HepG2 (cell line): ENCODE measurements around the gene AKAP3. TPM values are rescaled to one million over a fixed set of nuclear protein-coding genes. Genes with fewer than 3 reads are reported as not detected.

Experiments
- ATAC-seq: fragments of 200-7000 bp; cut with Tn5 transposase; 3 replicates; pipeline ENCODE4 v1.9.1; 2020; ENCODE audit warnings: mild to moderate bottlenecking, moderate library complexity
- BruUV-seq: library from RNA; stranded (reverse); fragments of 400-500 nt; replicated peaks from 2 replicates; lab custom pipeline; 2021; lab: Mats Ljungman, UMichigan
- CTCF ChIA-PET: fragments of 300-600 bp; formaldehyde crosslinking; extraction: SDS; loops from one replicate; lab custom pipeline; 2021; ENCODE audit warnings: low total read pairs, inconsistent platforms, low intra/inter-chr PET ratio; lab: Yijun Ruan, JAX
- POLR2A ChIA-PET: fragments of 350-600 bp; sonication (Branson Sonifier 250); formaldehyde crosslinking; loops from one replicate; lab custom pipeline; 2020; ENCODE audit warnings: antibody characterized with exemption, inconsistent platforms; lab: Yijun Ruan, JAX
- DNase-seq: peaks from one replicate; pipeline ENCODE4 v3.0.0-alpha.2; 2015; ENCODE audit warnings: low spot score
- FAIRE-seq: peaks from 3 replicates; lab custom pipeline; 2011; peaks lifted over from hg19 to GRCh38; lab: Jason Lieb, UNC
- H2AFZ ChIP-seq: one replicate; pipeline ENCODE4 v1.6.1; 2011; ENCODE audit warnings: low read length, inconsistent platforms
- H3K27ac ChIP-seq: fragments of 300-600 bp; 3 replicates; pipeline ENCODE4 v1.8.0; 2011; ENCODE audit warnings: mixed run types, mild to moderate bottlenecking, mixed read lengths, low read length, inconsistent platforms; ENCODE audit not compliant: insufficient read depth; ENCODE audit errors: extremely low read length
- H3K27me3 ChIP-seq, 2 experiments: fragments of 200-600 bp in 1 of 2; 2 replicates in 1 of 2; 3 replicates in 1 of 2; pipeline versions ENCODE4 v1.6.0 to v1.8.0; 2011; ENCODE audit warnings: low read length in 2 of 2, mild to moderate bottlenecking in 2 of 2, moderate library complexity in 2 of 2, inconsistent platforms in 1 of 2; ENCODE audit not compliant: insufficient read depth in 2 of 2, control insufficient read depth in 1 of 2
- H3K36me3 ChIP-seq, 2 experiments: fragments of 200-600 bp in 1 of 2; replicated peaks in 1 of 2; 2 replicates in 1 of 2; 3 replicates in 1 of 2; pipeline versions ENCODE4 v1.5.1 to v1.8.0; 2011; ENCODE audit warnings: low read length in 2 of 2, inconsistent platforms in 1 of 2; ENCODE audit not compliant: insufficient read depth in 2 of 2, control insufficient read depth in 1 of 2
- H3K4me1 ChIP-seq: 2 replicates; pipeline ENCODE4 v1.5.1; 2012; ENCODE audit warnings: low read length, inconsistent platforms; ENCODE audit not compliant: insufficient read depth
- H3K4me2 ChIP-seq: 2 replicates; pipeline ENCODE4 v1.6.0; 2011; ENCODE audit warnings: low read depth, low read length, inconsistent platforms
- H3K4me3 ChIP-seq, 3 experiments: fragments of 200-600 bp in 1 of 3; sonication (generic), shearing (Covaris generic) in 1 of 3; replicated peaks in 1 of 3; 2 replicates each; pipeline ENCODE4 v1.5.1; 2011 to 2016; ENCODE audit warnings: low read length in 3 of 3, inconsistent platforms in 2 of 3, low read depth in 2 of 3, mild to moderate bottlenecking in 2 of 3, control low read depth in 1 of 3, mixed read lengths in 1 of 3; ENCODE audit not compliant: insufficient read depth in 1 of 3
- H3K79me2 ChIP-seq: one replicate; pipeline ENCODE4 v1.6.1; 2011; ENCODE audit warnings: low read length, inconsistent platforms; ENCODE audit not compliant: insufficient read depth
- H3K9ac ChIP-seq: 2 replicates; pipeline ENCODE4 v1.6.0; 2011; ENCODE audit warnings: mild to moderate bottlenecking, low read depth, low read length, inconsistent platforms; ENCODE audit not compliant: insufficient read depth
- H3K9me3 ChIP-seq: 2 replicates; pipeline ENCODE4 v1.5.1; 2012; ENCODE audit warnings: mild to moderate bottlenecking, low read length
- H4K20me1 ChIP-seq: 2 replicates; pipeline ENCODE4 v1.6.0; 2011; ENCODE audit warnings: inconsistent platforms, mild to moderate bottlenecking, low read length, moderate library complexity; ENCODE audit not compliant: insufficient read depth
- ATAD3A ChIP-seq: sonication (generic); formaldehyde crosslinking; IDR thresholded peaks from 2 replicates; pipeline ENCODE4 v1.4.0; 2020; ENCODE audit warnings: missing genetic modification reagents
- BRF2 ChIP-seq: sonication (generic); formaldehyde crosslinking; IDR thresholded peaks from 2 replicates; pipeline ENCODE4 v1.8.1; 2022; ENCODE audit warnings: mild to moderate bottlenecking, missing genetic modification reagents
- CEBPG ChIP-seq: IDR thresholded peaks from 2 replicates; pipeline ENCODE4 v1.6.1; 2016
- JDP2 ChIP-seq: sonication (generic); formaldehyde crosslinking; IDR thresholded peaks from 2 replicates; pipeline ENCODE4 v1.8.1; 2022; ENCODE audit warnings: missing genetic modification reagents, borderline replicate concordance
- MTF2 ChIP-seq: sonication (generic); formaldehyde crosslinking; IDR thresholded peaks from 2 replicates; pipeline ENCODE4 v1.5.0; 2020; ENCODE audit warnings: missing genetic modification reagents, borderline replicate concordance
- SYNCRIP ChIP-seq: fragments of 200-400 bp; formaldehyde crosslinking; IDR thresholded peaks from 2 replicates; pipeline ENCODE4 v1.6.1; 2018; ENCODE audit warnings: mild to moderate bottlenecking, low read depth, low read length; ENCODE audit not compliant: insufficient read depth
- THAP9 ChIP-seq: sonication (generic); formaldehyde crosslinking; IDR thresholded peaks from 2 replicates; pipeline ENCODE4; 2020; ENCODE audit warnings: missing genetic modification reagents, mild to moderate bottlenecking, borderline replicate concordance
- ZBTB21 ChIP-seq: sonication (generic); formaldehyde crosslinking; IDR thresholded peaks from 2 replicates; pipeline ENCODE4 v1.4.0; 2020; ENCODE audit warnings: missing genetic modification reagents
- ZFY ChIP-seq: sonication (generic); formaldehyde crosslinking; IDR thresholded peaks from 2 replicates; pipeline ENCODE4 v1.4.0; 2020; ENCODE audit warnings: missing genetic modification reagents
- ZFYVE20 ChIP-seq: sonication (generic); formaldehyde crosslinking; IDR thresholded peaks from 2 replicates; pipeline ENCODE4 v1.8.0; 2023; ENCODE audit warnings: low read depth, mild to moderate bottlenecking, moderate library complexity, missing genetic modification reagents, borderline replicate concordance
- ZNF274 ChIP-seq: sonication (generic); formaldehyde crosslinking; IDR thresholded peaks from 2 replicates; pipeline ENCODE4 v1.5.1; 2020; ENCODE audit warnings: mild to moderate bottlenecking, missing genetic modification reagents
- ZNF337 ChIP-seq: sonication (generic); formaldehyde crosslinking; IDR thresholded peaks from 2 replicates; pipeline ENCODE4 v1.5.1; 2020; ENCODE audit warnings: missing genetic modification reagents, low read depth, mild to moderate bottlenecking, borderline replicate concordance
- ZNF34 ChIP-seq: sonication (generic); formaldehyde crosslinking; IDR thresholded peaks from 2 replicates; pipeline ENCODE4 v1.4.0; 2020; ENCODE audit warnings: mild to moderate bottlenecking, missing genetic modification reagents, borderline replicate concordance
- ZNF564 ChIP-seq: sonication (generic); formaldehyde crosslinking; IDR thresholded peaks from 2 replicates; pipeline ENCODE4 v1.8.1; 2023; ENCODE audit warnings: mild to moderate bottlenecking, missing genetic modification reagents
- WGBS: methylation state at CpG from one replicate; pipeline ENCODE4 v1.1.6; 2017; ENCODE audit warnings: low lambda C conversion rate; 5-methylcytosine and 5-hydroxymethylcytosine counted together
- in situ Hi-C: cut with HindIII; loops from 2 replicates; pipeline ENCODE4 v1.10.0; 2017; ENCODE audit warnings: low pct_unique_long_range_greater_than_20kb; ENCODE audit not compliant: extremely low pct_ligation_motif_present
- intact Hi-C: fragments of 100-400 bp; cut with micrococcal nuclease; formaldehyde crosslinking; loops from one replicate; pipeline ENCODE4 v1.10.0; 2022; ENCODE audit not compliant: unreplicated experiment
- polyA plus RNA-seq, 8 experiments: library from polyadenylated mRNA; depleted of rRNA in 3 of 8; stranded (reverse) in 7 of 8; unstranded in 1 of 8; fragments of >200 nt; fragmentation: Illumina TruSeq in 4 of 8; extraction: Trizol in 4 of 8; gene quantifications; 2 replicates each; pipeline versions ENCODE4 v1.2.1 to v1.2.3, GENCODE V29; 2011 to 2016; ENCODE audit warnings: low read depth in 4 of 8, missing spikeins in 1 of 8, mixed read lengths in 1 of 8; ENCODE audit not compliant: insufficient read depth in 1 of 8
- total RNA-seq, 5 experiments: library from RNA; depleted of rRNA; stranded (reverse); fragments of >200 nt; fragmentation: Illumina TruSeq; extraction: Trizol; gene quantifications; 2 replicates each; pipeline ENCODE4 v1.2.3, GENCODE V29; 2016; ENCODE audit warnings: low read depth in 1 of 5
- TF ChIP-seq, protein P1 (sequence below): sonication (generic); formaldehyde crosslinking; IDR thresholded peaks from 2 replicates; pipeline ENCODE4 v1.4.0; 2020; ENCODE audit warnings: missing genetic modification reagents, borderline replicate concordance

AKAP3 gene
- total and polyA plus RNA-seq, 2 of the 13 experiments (the other 11 are each of a cell fraction or from before 2014, with no cell fraction given) = 0.22 to 0.49 TPM

DNA sequence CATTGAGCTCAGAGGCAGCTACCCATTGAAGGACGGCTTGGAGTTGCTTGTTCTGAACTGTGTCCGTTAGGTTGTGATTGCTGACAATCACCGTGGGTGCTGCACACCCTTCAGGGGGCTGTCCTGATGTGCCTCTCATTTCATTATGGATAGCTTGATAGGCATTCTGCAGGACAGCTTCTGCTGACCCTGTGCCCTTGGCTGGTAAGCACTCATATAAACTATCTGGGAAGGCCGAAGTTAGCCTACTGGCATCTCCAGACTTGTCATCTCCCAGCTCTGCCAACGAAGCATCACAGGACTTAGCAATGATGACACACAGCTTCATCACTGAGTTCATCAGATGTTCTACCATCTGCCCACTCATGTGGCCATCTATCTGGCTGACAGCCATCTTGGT, 22.3 kb downstream of the AKAP3 start:
- Histone ChIP-seq H3K36me3 (no peaks in the 10 kb centered on the region), H3K4me2 (no peak overlapping the region), H3K9me3 (no peaks in the 10 kb centered on the region), H3K79me2 (no peaks in the 10 kb centered on the region), H3K4me3 (no peak overlapping the region), H4K20me1 (no peaks in the 10 kb centered on the region), H3K27ac (no peak overlapping the region), H3K9ac (no peak overlapping the region), H3K4me1 (no peaks in the 10 kb centered on the region), H2AFZ (no peak overlapping the region), H3K27me3 (peaks cover 0 to 16% of the 10 kb centered on the region in 2 experiments; a peak in 2 of 5 replicates)
- intact Hi-C loops = no loop called here
- CTCF ChIA-PET = no interaction called here
- ATAC-seq = no peak
- 9% methylated on average over 4 of the region's 5 CpGs for WGBS
- no TSS peak for BruUV-seq
- POLR2A ChIA-PET = no interaction called here
- DNase-seq = no peak
- in situ Hi-C loops = no loop called here
- no peak for FAIRE-seq
- no peak for TF ChIP-seq BRF2 (CRISPR knock-in tag)
- TF ChIP-seq ZNF274 (CRISPR knock-in tag) = no peak
- TF ChIP-seq SYNCRIP = no peak
- TF ChIP-seq MTF2 (CRISPR knock-in tag) = no peak
- no peak for TF ChIP-seq THAP9
- TF ChIP-seq ZNF337 (CRISPR knock-in tag) = no peak
- no peak for TF ChIP-seq ATAD3A (CRISPR knock-in tag)
- no peak for TF ChIP-seq ZFY (CRISPR knock-in tag)
- TF ChIP-seq ZNF34 (CRISPR knock-in tag) = no peak
- TF ChIP-seq ZNF564 (CRISPR knock-in tag) = no peak
- no peak for TF ChIP-seq CEBPG (CRISPR knock-in tag)
- TF ChIP-seq JDP2 (CRISPR knock-in tag) = no peak
- TF ChIP-seq ZFYVE20 (CRISPR knock-in tag) = no peak
- no peak for TF ChIP-seq ZBTB21 (CRISPR knock-in tag)
- TF ChIP-seq, protein P1, sequence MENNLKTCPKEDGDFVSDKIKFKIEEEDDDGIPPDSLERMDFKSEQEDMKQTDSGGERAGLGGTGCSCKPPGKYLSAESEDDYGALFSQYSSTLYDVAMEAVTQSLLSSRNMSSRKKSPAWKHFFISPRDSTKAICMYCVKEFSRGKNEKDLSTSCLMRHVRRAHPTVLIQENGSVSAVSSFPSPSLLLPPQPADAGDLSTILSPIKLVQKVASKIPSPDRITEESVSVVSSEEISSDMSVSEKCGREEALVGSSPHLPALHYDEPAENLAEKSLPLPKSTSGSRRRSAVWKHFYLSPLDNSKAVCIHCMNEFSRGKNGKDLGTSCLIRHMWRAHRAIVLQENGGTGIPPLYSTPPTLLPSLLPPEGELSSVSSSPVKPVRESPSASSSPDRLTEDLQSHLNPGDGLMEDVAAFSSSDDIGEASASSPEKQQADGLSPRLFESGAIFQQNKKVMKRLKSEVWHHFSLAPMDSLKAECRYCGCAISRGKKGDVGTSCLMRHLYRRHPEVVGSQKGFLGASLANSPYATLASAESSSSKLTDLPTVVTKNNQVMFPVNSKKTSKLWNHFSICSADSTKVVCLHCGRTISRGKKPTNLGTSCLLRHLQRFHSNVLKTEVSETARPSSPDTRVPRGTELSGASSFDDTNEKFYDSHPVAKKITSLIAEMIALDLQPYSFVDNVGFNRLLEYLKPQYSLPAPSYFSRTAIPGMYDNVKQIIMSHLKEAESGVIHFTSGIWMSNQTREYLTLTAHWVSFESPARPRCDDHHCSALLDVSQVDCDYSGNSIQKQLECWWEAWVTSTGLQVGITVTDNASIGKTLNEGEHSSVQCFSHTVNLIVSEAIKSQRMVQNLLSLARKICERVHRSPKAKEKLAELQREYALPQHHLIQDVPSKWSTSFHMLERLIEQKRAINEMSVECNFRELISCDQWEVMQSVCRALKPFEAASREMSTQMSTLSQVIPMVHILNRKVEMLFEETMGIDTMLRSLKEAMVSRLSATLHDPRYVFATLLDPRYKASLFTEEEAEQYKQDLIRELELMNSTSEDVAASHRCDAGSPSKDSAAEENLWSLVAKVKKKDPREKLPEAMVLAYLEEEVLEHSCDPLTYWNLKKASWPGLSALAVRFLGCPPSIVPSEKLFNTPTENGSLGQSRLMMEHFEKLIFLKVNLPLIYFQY (CRISPR knock-in tag) = no peak
